Measurements from ENCODE around the gene AGRN. TPM values are rescaled to one million over a fixed set of nuclear protein-coding genes. Genes with fewer than 3 reads are reported as not detected.
A peak's percentile ranks its signal among the peaks of the same experiment; 100 is the strongest.

Gene AGRN
- total RNA-seq, 2 donors from 2014 or later: 87.7 to 92.4 TPM

GRCh38 chr1:1033009-1033587 lies 13.2 kb downstream of the AGRN start:
- Histone ChIP-seq H3K4me3 (peak overlapping the region; percentile 27 to 46), H3K27ac (peak overlapping the region in 1 of 2 donors; percentile 26), H3K27me3 (replicated peaks; ENCODE audit: insufficient read depth) (no peaks in the 10 kb centered on the region), H3K4me1 (replicated peaks) (peaks cover 6% of the 10 kb centered on the region), H3K9me3 (no peaks in the 10 kb centered on the region), H3K36me3 (no peaks in the 10 kb centered on the region)
- under 1% methylated on average over 63 of the region's 73 CpGs for WGBS
- intact Hi-C loops (cut with DNase I): no loop called here
- peak; percentile 95 for DNase-seq (ENCODE audit: low spot score)
- no peak for TF ChIP-seq POLR2A (IDR thresholded peaks at IDR 0.05)
- TF ChIP-seq, protein P1, sequence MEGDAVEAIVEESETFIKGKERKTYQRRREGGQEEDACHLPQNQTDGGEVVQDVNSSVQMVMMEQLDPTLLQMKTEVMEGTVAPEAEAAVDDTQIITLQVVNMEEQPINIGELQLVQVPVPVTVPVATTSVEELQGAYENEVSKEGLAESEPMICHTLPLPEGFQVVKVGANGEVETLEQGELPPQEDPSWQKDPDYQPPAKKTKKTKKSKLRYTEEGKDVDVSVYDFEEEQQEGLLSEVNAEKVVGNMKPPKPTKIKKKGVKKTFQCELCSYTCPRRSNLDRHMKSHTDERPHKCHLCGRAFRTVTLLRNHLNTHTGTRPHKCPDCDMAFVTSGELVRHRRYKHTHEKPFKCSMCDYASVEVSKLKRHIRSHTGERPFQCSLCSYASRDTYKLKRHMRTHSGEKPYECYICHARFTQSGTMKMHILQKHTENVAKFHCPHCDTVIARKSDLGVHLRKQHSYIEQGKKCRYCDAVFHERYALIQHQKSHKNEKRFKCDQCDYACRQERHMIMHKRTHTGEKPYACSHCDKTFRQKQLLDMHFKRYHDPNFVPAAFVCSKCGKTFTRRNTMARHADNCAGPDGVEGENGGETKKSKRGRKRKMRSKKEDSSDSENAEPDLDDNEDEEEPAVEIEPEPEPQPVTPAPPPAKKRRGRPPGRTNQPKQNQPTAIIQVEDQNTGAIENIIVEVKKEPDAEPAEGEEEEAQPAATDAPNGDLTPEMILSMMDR (IDR thresholded peaks at IDR 0.05): peak; percentile 72 to 96 (median 82)
- TF ChIP-seq POLR2AphosphoS5 (IDR thresholded peaks at IDR 0.05): peak; percentile 88

- peak overlapping the region; percentile 27 to 46 for H3K4me3 ChIP-seq
- WGBS: 21% methylated on average over 48 of the region's 71 CpGs
- peaks cover 6% of the 10 kb centered on the region for H3K4me1 ChIP-seq (replicated peaks)
- H3K9me3 ChIP-seq: no peaks in the 10 kb centered on the region
- DNase-seq (ENCODE audit: low spot score): no peak
- H3K27ac ChIP-seq: no peak overlapping the region
- intact Hi-C loops (cut with DNase I): no loop called here
- no peaks in the 10 kb centered on the region for H3K36me3 ChIP-seq
- no peak for TF ChIP-seq POLR2A (IDR thresholded peaks at IDR 0.05)
- TF ChIP-seq, protein P1 (IDR thresholded peaks at IDR 0.05): no peak
- TF ChIP-seq POLR2AphosphoS5 (IDR thresholded peaks at IDR 0.05): no peak
- no peaks in the 10 kb centered on the region for H3K27me3 ChIP-seq (replicated peaks; ENCODE audit: insufficient read depth)
These were observed 14.0 kb downstream of the AGRN start for GRCh38 chr1:1033731-1034438.

- 73% methylated on average over 29 of the region's 30 CpGs for WGBS
- Histone ChIP-seq H3K4me1 (replicated peaks) (peaks cover 6% of the 10 kb centered on the region), H3K4me3 (no peak overlapping the region)
These were observed 14.5 kb downstream of the AGRN start for GRCh38 chr1:1034439-1034781.

GRCh38 chr1:1035291-1035943 lies 15.5 kb downstream of the AGRN start:
- 92% methylated on average over 19 of the region's 19 CpGs for WGBS
- intact Hi-C loops (cut with DNase I): no loop called here
- Histone ChIP-seq H3K9me3 (no peaks in the 10 kb centered on the region), H3K4me1 (replicated peaks) (peaks cover 13% of the 10 kb centered on the region), H3K36me3 (no peaks in the 10 kb centered on the region), H3K27ac (no peak overlapping the region), H3K4me3 (no peak overlapping the region), H3K27me3 (replicated peaks; ENCODE audit: insufficient read depth) (no peaks in the 10 kb centered on the region)
- no peak for TF ChIP-seq POLR2AphosphoS5 (IDR thresholded peaks at IDR 0.05)
- TF ChIP-seq, protein P1 (IDR thresholded peaks at IDR 0.05): no peak
- no peak for TF ChIP-seq POLR2A (IDR thresholded peaks at IDR 0.05)
- no peak for DNase-seq (ENCODE audit: low spot score)

More at GRCh38 chr1:1034439-1034781, 14.5 kb downstream of the AGRN start:
- TF ChIP-seq POLR2A (IDR thresholded peaks at IDR 0.05) (no peak), POLR2AphosphoS5 (IDR thresholded peaks at IDR 0.05) (no peak)
- TF ChIP-seq, protein P1 (IDR thresholded peaks at IDR 0.05): no peak
- Histone ChIP-seq H3K36me3 (no peaks in the 10 kb centered on the region), H3K27me3 (replicated peaks; ENCODE audit: insufficient read depth) (no peaks in the 10 kb centered on the region), H3K9me3 (no peaks in the 10 kb centered on the region), H3K27ac (no peak overlapping the region)
- DNase-seq (ENCODE audit: low spot score): no peak
- intact Hi-C loops (cut with DNase I): no loop called here
